ENCODE results near the gene CRACDL.

Gene CRACDL

DNA sequence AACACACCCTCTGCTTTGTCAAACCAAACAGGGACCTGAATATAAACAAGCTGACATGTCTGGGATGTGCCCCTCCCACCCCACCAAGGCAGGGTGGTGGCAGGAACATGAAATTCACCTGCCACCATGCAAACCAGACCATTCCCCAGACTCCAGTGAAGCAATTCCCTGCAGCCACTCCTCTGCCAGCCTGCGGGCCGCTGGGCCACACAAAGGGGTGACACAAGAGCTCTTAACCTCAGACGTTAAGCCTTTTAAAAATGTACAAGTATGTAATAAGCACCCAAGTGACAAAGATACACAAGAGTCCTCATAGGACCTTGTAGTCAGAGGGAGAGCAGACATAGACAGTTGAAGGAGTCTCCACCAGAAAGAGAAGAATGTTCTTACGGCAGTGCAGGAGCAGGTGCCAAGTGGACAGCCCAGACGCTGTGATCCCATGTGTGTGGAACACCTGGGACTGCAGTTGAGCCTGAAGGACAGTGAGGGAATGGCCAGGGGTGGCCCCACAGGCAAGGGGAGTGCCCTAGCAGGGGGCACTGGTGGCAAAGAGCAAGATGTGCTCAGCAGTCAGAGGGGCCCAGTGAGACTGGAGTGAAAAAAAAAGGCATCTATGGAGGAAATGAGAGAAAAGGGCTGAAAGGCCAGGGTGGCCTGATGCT, 36.9 kb downstream of the CRACDL start:
- no peak for ATAC-seq
- TF ChIP-seq ZNF565 (CRISPR knock-in tag; conservative IDR thresholded peaks at IDR 0.05; ENCODE audit: low read depth) (no peak), ARNTL (CRISPR knock-in tag; IDR thresholded peaks at IDR 0.05; ENCODE audit: borderline replicate concordance, low read depth) (no peak), ZNF8 (CRISPR knock-in tag; IDR thresholded peaks at IDR 0.05) (no peak), SNAI2 (CRISPR knock-in tag; IDR thresholded peaks at IDR 0.05) (no peak), ZNF70 (CRISPR knock-in tag; IDR thresholded peaks at IDR 0.05) (no peak), OSR1 (CRISPR knock-in tag; IDR thresholded peaks at IDR 0.05) (no peak), GLIS3 (CRISPR knock-in tag; IDR thresholded peaks at IDR 0.05) (no peak), CSDC2 (CRISPR knock-in tag; IDR thresholded peaks at IDR 0.05) (no peak), PPARA (CRISPR knock-in tag; IDR thresholded peaks at IDR 0.05; ENCODE audit: borderline replicate concordance) (no peak), ISL1 (CRISPR knock-in tag; IDR thresholded peaks at IDR 0.05) (no peak), ZFP30 (CRISPR knock-in tag; IDR thresholded peaks at IDR 0.05) (no peak)
- TF ChIP-seq, protein P1, sequence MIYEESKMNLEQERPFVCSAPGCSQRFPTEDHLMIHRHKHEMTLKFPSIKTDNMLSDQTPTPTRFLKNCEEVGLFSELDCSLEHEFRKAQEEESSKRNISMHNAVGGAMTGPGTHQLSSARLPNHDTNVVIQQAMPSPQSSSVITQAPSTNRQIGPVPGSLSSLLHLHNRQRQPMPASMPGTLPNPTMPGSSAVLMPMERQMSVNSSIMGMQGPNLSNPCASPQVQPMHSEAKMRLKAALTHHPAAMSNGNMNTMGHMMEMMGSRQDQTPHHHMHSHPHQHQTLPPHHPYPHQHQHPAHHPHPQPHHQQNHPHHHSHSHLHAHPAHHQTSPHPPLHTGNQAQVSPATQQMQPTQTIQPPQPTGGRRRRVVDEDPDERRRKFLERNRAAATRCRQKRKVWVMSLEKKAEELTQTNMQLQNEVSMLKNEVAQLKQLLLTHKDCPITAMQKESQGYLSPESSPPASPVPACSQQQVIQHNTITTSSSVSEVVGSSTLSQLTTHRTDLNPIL (CRISPR knock-in tag; IDR thresholded peaks at IDR 0.05; ENCODE audit: low read depth): no peak
- TF ChIP-seq, protein P2, sequence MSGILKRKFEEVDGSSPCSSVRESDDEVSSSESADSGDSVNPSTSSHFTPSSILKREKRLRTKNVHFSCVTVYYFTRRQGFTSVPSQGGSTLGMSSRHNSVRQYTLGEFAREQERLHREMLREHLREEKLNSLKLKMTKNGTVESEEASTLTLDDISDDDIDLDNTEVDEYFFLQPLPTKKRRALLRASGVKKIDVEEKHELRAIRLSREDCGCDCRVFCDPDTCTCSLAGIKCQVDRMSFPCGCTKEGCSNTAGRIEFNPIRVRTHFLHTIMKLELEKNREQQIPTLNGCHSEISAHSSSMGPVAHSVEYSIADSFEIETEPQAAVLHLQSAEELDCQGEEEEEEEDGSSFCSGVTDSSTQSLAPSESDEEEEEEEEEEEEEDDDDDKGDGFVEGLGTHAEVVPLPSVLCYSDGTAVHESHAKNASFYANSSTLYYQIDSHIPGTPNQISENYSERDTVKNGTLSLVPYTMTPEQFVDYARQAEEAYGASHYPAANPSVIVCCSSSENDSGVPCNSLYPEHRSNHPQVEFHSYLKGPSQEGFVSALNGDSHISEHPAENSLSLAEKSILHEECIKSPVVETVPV (CRISPR knock-in tag; IDR thresholded peaks at IDR 0.05): no peak

DNA sequence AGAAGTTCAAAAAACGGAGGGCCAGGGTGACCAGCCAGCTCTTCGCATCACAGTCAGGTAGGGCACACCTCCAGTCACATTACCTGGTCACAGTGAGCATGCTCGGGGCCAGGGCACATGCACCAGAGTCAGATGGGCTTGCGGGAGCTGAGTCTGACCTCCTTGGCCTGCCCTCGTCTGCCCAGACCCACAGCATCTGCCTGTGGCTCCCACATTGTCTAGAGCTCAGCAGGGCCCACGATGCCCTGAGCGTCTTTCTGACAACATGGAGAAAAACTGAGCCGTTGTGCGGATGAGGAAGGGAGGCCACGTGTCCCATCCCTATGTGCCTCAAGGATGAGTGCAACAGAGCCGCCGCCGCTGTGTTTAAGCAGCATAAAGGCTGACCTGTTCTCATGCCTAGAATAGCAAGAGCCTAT, 37.6 kb downstream of the CRACDL start:
- TF ChIP-seq ZFP3 (CRISPR knock-in tag; IDR thresholded peaks at IDR 0.05) (no peak), ARNTL (CRISPR knock-in tag; IDR thresholded peaks at IDR 0.05; ENCODE audit: borderline replicate concordance, low read depth) (no peak), PPARA (CRISPR knock-in tag; IDR thresholded peaks at IDR 0.05; ENCODE audit: borderline replicate concordance) (no peak), ZNF565 (CRISPR knock-in tag; conservative IDR thresholded peaks at IDR 0.05; ENCODE audit: low read depth) (no peak), ZC3H10 (CRISPR knock-in tag; IDR thresholded peaks at IDR 0.05) (no peak), CSDC2 (CRISPR knock-in tag; IDR thresholded peaks at IDR 0.05) (no peak), ISL1 (CRISPR knock-in tag; IDR thresholded peaks at IDR 0.05) (no peak), ZNF8 (CRISPR knock-in tag; IDR thresholded peaks at IDR 0.05) (no peak), TCF4 (CRISPR knock-in tag; IDR thresholded peaks at IDR 0.05; ENCODE audit: borderline replicate concordance) (no peak), ESRRG (CRISPR knock-in tag; IDR thresholded peaks at IDR 0.05) (no peak), TOX (CRISPR knock-in tag; IDR thresholded peaks at IDR 0.05; ENCODE audit: borderline replicate concordance) (no peak), GLIS3 (CRISPR knock-in tag; IDR thresholded peaks at IDR 0.05) (no peak), ZFP30 (CRISPR knock-in tag; IDR thresholded peaks at IDR 0.05) (no peak), ZNF70 (CRISPR knock-in tag; IDR thresholded peaks at IDR 0.05) (no peak), BACH2 (CRISPR knock-in tag; IDR thresholded peaks at IDR 0.05; ENCODE audit: borderline replicate concordance) (no peak), RARB (CRISPR knock-in tag; IDR thresholded peaks at IDR 0.05) (no peak), OSR1 (CRISPR knock-in tag; IDR thresholded peaks at IDR 0.05) (no peak)
- TF ChIP-seq, protein P1 (CRISPR knock-in tag; IDR thresholded peaks at IDR 0.05; ENCODE audit: low read depth): no peak
- TF ChIP-seq, protein P3, sequence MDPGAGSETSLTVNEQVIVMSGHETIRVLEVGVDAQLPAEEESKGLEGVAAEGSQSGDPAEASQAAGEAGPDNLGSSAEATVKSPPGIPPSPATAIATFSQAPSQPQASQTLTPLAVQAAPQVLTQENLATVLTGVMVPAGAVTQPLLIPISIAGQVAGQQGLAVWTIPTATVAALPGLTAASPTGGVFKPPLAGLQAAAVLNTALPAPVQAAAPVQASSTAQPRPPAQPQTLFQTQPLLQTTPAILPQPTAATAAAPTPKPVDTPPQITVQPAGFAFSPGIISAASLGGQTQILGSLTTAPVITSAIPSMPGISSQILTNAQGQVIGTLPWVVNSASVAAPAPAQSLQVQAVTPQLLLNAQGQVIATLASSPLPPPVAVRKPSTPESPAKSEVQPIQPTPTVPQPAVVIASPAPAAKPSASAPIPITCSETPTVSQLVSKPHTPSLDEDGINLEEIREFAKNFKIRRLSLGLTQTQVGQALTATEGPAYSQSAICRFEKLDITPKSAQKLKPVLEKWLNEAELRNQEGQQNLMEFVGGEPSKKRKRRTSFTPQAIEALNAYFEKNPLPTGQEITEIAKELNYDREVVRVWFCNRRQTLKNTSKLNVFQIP (CRISPR knock-in tag; IDR thresholded peaks at IDR 0.05; ENCODE audit: borderline replicate concordance, low read depth): no peak
- TF ChIP-seq, protein P2 (CRISPR knock-in tag; IDR thresholded peaks at IDR 0.05): no peak
- no peak for ATAC-seq

DNA sequence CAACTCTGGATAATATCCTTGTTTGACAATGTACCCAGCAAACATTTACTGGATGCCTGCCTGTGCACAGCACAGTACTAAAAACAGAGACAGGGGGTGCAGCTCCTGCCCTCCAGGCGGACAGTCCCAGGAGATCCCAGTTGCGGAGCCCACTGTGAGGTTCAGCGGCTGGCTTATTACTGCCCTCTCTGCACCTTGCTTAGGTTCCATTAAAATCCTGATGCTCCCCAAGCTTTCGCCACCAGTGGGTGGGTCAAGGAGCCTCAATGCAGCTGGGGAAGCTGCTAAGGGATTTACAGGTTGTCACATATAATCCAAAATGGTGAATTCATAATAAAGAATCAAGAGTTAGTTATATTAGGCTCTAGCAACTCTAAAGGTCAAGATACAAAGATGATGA, 38.3 kb downstream of the CRACDL start:
- ATAC-seq: no peak
- no peak for TF ChIP-seq GLIS3 (CRISPR knock-in tag; IDR thresholded peaks at IDR 0.05)
- TF ChIP-seq, protein P3 (CRISPR knock-in tag; IDR thresholded peaks at IDR 0.05; ENCODE audit: borderline replicate concordance, low read depth): no peak
- no peak for TF ChIP-seq BACH2 (CRISPR knock-in tag; IDR thresholded peaks at IDR 0.05; ENCODE audit: borderline replicate concordance)
- TF ChIP-seq CSDC2 (CRISPR knock-in tag; IDR thresholded peaks at IDR 0.05): no peak
- TF ChIP-seq, protein P2 (CRISPR knock-in tag; IDR thresholded peaks at IDR 0.05): no peak
- TF ChIP-seq SNAI2 (CRISPR knock-in tag; IDR thresholded peaks at IDR 0.05): no peak
- no peak for TF ChIP-seq ISL1 (CRISPR knock-in tag; IDR thresholded peaks at IDR 0.05)
- TF ChIP-seq, protein P1 (CRISPR knock-in tag; IDR thresholded peaks at IDR 0.05; ENCODE audit: low read depth): no peak
- no peak for TF ChIP-seq PPARA (CRISPR knock-in tag; IDR thresholded peaks at IDR 0.05; ENCODE audit: borderline replicate concordance)
- TF ChIP-seq ZC3H10 (CRISPR knock-in tag; IDR thresholded peaks at IDR 0.05): no peak

Measured in SK-N-SH treated with all-trans-retinoic acid at 6 μM for 48 hours (cell line).